ENCODE measurements around the gene SLC44A2.

The SLC44A2 gene

DNA sequence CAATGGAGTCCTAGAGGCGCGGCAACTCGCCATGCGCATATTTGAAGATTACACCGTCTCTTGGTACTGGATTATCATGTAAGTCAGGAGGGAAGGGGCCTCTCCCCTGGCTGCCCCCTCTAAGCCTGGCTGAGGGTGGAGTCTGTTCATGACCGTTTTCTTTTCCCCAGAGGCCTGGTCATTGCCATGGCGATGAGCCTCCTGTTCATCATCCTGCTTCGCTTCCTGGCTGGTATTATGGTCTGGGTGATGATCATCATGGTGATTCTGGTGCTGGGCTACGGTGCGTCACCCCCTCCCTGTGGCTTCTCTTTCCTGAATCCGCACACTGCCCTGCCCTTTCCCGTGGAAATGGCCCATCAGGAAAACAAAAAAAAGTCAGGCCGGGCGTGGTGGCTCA is 6.5 kb downstream of the SLC44A2 start:
- no peak overlapping the region for H3K4me3 ChIP-seq (ENCODE audit: low read depth, low read length)
- TF ChIP-seq, protein P1, sequence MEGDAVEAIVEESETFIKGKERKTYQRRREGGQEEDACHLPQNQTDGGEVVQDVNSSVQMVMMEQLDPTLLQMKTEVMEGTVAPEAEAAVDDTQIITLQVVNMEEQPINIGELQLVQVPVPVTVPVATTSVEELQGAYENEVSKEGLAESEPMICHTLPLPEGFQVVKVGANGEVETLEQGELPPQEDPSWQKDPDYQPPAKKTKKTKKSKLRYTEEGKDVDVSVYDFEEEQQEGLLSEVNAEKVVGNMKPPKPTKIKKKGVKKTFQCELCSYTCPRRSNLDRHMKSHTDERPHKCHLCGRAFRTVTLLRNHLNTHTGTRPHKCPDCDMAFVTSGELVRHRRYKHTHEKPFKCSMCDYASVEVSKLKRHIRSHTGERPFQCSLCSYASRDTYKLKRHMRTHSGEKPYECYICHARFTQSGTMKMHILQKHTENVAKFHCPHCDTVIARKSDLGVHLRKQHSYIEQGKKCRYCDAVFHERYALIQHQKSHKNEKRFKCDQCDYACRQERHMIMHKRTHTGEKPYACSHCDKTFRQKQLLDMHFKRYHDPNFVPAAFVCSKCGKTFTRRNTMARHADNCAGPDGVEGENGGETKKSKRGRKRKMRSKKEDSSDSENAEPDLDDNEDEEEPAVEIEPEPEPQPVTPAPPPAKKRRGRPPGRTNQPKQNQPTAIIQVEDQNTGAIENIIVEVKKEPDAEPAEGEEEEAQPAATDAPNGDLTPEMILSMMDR (IDR thresholded peaks at IDR 0.05; ENCODE audit: low read depth, low read length, missing control alignments) = no peak
- DNase-seq (ENCODE audit: low read depth) = no peak

DNA sequence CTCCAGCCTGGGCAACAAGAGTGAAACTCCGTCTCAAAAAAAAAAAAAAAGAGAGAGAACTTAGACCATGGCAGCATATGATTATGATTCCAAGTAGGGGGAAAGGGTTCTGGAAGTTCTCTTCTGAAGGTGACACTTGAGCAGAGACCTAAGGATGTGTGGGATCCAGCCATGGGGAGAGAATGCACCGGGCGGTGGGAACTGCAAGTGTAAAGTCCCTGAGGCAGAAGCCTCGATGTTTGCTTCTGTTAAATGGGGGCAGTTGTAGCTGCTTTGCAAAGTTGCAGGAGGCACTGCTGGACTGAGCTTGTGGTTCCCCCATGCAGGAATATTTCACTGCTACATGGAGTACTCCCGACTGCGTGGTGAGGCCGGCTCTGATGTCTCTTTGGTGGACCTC is 9.1 kb downstream of the SLC44A2 start:
- TF ChIP-seq, protein P1 (IDR thresholded peaks at IDR 0.05; ENCODE audit: low read depth, low read length, missing control alignments) = no peak
- no peak overlapping the region for H3K4me3 ChIP-seq (ENCODE audit: low read depth, low read length)

DNA sequence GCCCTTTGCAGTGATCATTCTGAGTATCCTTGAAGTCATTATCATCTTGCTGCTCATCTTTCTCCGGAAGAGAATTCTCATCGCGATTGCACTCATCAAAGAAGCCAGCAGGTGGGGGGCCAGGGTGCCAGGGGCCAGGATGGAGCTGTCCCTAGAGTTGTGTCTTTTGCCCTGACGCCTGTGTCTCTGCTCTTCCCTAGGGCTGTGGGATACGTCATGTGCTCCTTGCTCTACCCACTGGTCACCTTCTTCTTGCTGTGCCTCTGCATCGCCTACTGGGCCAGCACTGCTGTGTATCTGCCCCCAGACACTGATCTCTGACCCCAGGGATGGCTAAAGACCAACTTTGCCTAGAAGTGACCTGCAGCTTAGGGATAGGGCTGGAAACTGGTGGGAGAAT is 9.6 kb downstream of the SLC44A2 start:
- TF ChIP-seq, protein P1 (IDR thresholded peaks at IDR 0.05; ENCODE audit: low read depth, low read length, missing control alignments) = no peak
- H3K4me3 ChIP-seq (ENCODE audit: low read depth, low read length) = no peak overlapping the region
- no peak for DNase-seq (ENCODE audit: low read depth)

More for the DNA sequence above, 9.1 kb downstream of the SLC44A2 start:
- DNase-seq (ENCODE audit: low read depth) = no peak

DNA sequence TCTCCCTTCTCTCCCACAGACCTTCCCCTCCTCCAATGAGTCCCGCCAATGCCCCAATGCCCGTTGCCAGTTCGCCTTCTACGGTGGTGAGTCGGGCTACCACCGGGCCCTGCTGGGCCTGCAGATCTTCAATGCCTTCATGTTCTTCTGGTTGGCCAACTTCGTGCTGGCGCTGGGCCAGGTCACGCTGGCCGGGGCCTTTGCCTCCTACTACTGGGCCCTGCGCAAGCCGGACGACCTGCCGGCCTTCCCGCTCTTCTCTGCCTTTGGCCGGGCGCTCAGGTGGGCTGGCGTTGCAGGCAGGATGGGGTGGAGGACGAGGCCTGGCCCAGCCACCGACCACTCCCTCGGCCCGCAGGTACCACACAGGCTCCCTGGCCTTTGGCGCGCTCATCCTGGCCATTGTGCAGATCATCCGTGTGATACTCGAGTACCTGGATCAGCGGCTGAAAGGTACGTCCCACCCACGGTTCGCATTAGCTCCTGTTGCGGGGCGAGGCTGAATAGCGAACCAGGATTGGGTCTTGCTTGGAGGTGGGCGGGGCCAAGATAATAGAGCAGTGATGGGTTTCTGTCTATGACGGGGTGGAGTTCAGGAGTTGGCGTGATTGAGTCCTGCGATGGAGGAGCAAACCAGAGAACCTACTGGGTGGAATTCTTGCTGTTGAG is 11.1 kb downstream of the SLC44A2 start:
- DNase-seq (ENCODE audit: low read depth) = no peak
- H3K4me3 ChIP-seq (ENCODE audit: low read depth, low read length) = no peak overlapping the region
- TF ChIP-seq, protein P1 (IDR thresholded peaks at IDR 0.05; ENCODE audit: low read depth, low read length, missing control alignments) = no peak

DNA sequence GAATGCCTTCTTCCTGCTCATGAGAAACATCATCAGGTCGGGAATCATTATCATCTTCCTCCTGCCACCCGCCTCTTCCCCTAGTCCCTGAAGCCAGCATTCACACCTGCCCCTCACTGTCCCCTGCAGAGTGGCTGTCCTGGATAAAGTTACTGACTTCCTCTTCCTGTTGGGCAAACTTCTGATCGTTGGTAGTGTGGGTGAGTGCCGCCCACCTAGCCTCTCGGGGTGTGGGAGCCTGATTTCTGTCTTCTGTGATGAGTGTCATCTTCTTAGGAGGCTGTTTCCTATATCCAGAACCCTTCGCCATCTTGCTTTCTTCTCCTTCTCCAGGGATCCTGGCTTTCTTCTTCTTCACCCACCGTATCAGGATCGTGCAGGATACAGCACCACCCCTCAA is 12.5 kb downstream of the SLC44A2 start:
- no peak overlapping the region for H3K4me3 ChIP-seq (ENCODE audit: low read depth, low read length)
- DNase-seq (ENCODE audit: low read depth) = no peak
- TF ChIP-seq, protein P1 (IDR thresholded peaks at IDR 0.05; ENCODE audit: low read depth, low read length, missing control alignments) = no peak

DNA sequence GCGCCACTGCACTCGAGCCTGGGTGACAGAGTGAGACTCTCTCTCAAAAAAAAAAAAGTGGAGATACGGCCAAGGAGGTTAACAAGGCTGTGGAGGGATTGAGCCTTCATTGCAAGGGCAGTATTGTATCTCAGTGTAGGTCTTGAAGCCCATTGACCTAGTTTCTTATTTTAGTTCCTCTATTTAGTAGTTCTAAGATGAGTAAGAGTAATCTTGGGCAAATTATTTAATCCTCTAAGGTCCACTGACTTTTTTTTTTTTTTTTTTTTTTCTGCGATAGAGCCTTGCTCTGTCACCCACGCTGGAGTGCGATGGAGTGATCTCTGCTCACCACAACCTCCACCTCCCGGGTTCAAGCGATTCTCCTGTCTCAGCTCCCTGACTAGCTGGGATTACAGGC is 14.5 kb downstream of the SLC44A2 start:
- DNase-seq (ENCODE audit: low read depth) = no peak
- TF ChIP-seq, protein P1 (IDR thresholded peaks at IDR 0.05; ENCODE audit: low read depth, low read length, missing control alignments) = no peak
- H3K4me3 ChIP-seq (ENCODE audit: low read depth, low read length) = no peak overlapping the region

DNA sequence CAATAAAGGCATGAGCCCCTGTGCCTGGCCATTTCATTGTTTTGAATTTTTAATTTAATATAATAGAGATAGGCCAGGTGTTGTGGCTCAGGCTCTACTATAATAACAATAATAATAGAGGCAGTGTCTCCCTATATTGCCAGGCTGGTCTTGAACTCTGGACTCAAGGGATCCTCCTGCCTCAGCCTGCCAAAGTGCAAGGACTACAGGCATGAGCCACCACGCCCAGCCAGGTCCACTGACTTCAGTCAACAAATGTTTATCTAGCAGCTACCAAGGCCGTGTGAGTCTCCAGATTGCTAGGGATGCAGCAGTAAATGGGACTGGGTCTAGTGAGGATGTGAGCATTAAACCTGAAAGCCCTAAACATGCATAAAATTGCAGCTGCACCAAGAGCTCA is 15.0 kb downstream of the SLC44A2 start:
- no peak for DNase-seq (ENCODE audit: low read depth)
- H3K4me3 ChIP-seq (ENCODE audit: low read depth, low read length) = no peak overlapping the region
- TF ChIP-seq, protein P1 (IDR thresholded peaks at IDR 0.05; ENCODE audit: low read depth, low read length, missing control alignments) = no peak

All from GM12864 (cell line).